ENCODE data around the gene SASH1.

DNA sequence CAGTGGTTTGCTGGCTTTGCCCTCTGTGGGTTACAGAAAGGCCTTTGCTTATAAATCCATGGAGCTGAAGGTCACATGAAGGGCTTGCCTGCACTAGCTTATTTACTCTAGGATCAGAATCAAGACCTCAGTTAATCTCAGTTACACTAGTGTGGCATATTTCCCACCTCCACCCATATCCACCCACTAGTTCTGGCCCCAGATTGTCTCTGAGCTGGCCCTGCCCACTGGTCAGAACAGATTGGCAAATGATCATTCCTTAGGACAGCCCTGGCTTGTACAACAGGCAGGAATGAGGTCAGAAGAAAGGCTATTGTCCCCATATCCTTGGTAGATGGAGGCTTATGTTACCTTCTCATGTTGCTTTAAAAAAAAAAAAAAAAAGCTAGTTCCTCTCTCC lies 33.3 kb upstream of the SASH1 start:
- no peak for TF ChIP-seq POLR2A (IDR thresholded peaks at IDR 0.05; ENCODE audit: low read length)
- TF ChIP-seq GATA1 (IDR thresholded peaks at IDR 0.05; ENCODE audit: low read depth, low read length) = no peak
